Measurements from ENCODE around the gene ZBTB49. TPM values are rescaled to one million over a fixed set of nuclear protein-coding genes. Genes with fewer than 3 reads are reported as not detected.

ZBTB49 gene
- total RNA-seq, 1 experiment from 2014 or later = 7.2 TPM

- intact Hi-C loops (cut with micrococcal nuclease; ENCODE audit: unreplicated experiment) = no loop called here
- no peaks in the 10 kb centered on the region for H3K4me1 ChIP-seq
Measured at GRCh38 chr4:4317496-4318232, 27.6 kb downstream of the ZBTB49 start.

GRCh38 chr4:4320528-4320927 lies 30.5 kb downstream of the ZBTB49 start:
- no peak overlapping the region for H3K4me3 ChIP-seq (ENCODE audit: low read depth, low read length)
- H3K27ac Mint-ChIP-seq (ENCODE audit: unreplicated experiment) = no peak overlapping the region
- POLR2A ChIA-PET = no interaction called here

More at GRCh38 chr4:4317496-4318232, 27.6 kb downstream of the ZBTB49 start:
- H3K27me3 ChIP-seq (replicated peaks; ENCODE audit: control insufficient read depth, insufficient read depth, low read length) = no peaks in the 10 kb centered on the region
- ChIA-PET CTCF (no interaction called here), POLR2A (no interaction called here)
- Mint-ChIP-seq H3K4me3 (ENCODE audit: unreplicated experiment) (no peak overlapping the region), H3K27ac (ENCODE audit: unreplicated experiment) (no peak overlapping the region), H3K4me1 (ENCODE audit: low read depth, unreplicated experiment) (no peaks in the 10 kb centered on the region), H3K9me3 (ENCODE audit: unreplicated experiment) (no peaks in the 10 kb centered on the region), H3K36me3 (ENCODE audit: insufficient read depth, unreplicated experiment) (peaks cover 6% of the 10 kb centered on the region), H3K27me3 (ENCODE audit: insufficient read depth, unreplicated experiment) (no peaks in the 10 kb centered on the region)
- no peak overlapping the region for H3K4me3 ChIP-seq (ENCODE audit: low read depth, low read length)
- H3K9me3 ChIP-seq = no peaks in the 10 kb centered on the region
- DNase-seq = no peak
- no peaks in the 10 kb centered on the region for H3K36me3 ChIP-seq (ENCODE audit: control insufficient read depth, insufficient read depth, low read length)
- BruUV-seq (replicated peaks) = no TSS peak
- TF ChIP-seq CTCF (IDR thresholded peaks at IDR 0.05; ENCODE audit: insufficient read depth in 1 of 2, low read depth in 1 of 2, low read length in 1 of 2, severe bottlenecking in 1 of 2, unreplicated experiment in 1 of 2) = no peak

More at GRCh38 chr4:4320528-4320927, 30.5 kb downstream of the ZBTB49 start:
- H3K36me3 ChIP-seq (ENCODE audit: control insufficient read depth, insufficient read depth, low read length) = no peaks in the 10 kb centered on the region
- H3K36me3 Mint-ChIP-seq (ENCODE audit: insufficient read depth, unreplicated experiment) = peaks cover 7% of the 10 kb centered on the region
- H3K4me1 Mint-ChIP-seq (ENCODE audit: low read depth, unreplicated experiment) = peaks cover 17% of the 10 kb centered on the region
- BruUV-seq (replicated peaks) = no TSS peak
- no peaks in the 10 kb centered on the region for H3K27me3 ChIP-seq (replicated peaks; ENCODE audit: control insufficient read depth, insufficient read depth, low read length)
- CTCF ChIA-PET = no interaction called here
- intact Hi-C loops (cut with micrococcal nuclease; ENCODE audit: unreplicated experiment) = no loop called here
- peaks cover 9% of the 10 kb centered on the region for H3K4me1 ChIP-seq
- no peaks in the 10 kb centered on the region for H3K27me3 Mint-ChIP-seq (ENCODE audit: insufficient read depth, unreplicated experiment)
- no peak for DNase-seq
- no peak overlapping the region for H3K4me3 Mint-ChIP-seq (ENCODE audit: unreplicated experiment)
- TF ChIP-seq CTCF (IDR thresholded peaks at IDR 0.05; ENCODE audit: insufficient read depth in 1 of 2, low read depth in 1 of 2, low read length in 1 of 2, severe bottlenecking in 1 of 2, unreplicated experiment in 1 of 2) = no peak
- H3K9me3 ChIP-seq = no peaks in the 10 kb centered on the region
- no peaks in the 10 kb centered on the region for H3K9me3 Mint-ChIP-seq (ENCODE audit: unreplicated experiment)

Data from Caco-2 (cell line).